Adrenal gland (tissue), 5 donors: ENCODE results near the gene ZSWIM6.

Source experiments
- POLR2A ChIP-seq, 2 donors: fragments of 450-650 bp; IDR thresholded peaks; one replicate each; pipeline ENCODE4 v1.6.1; 2017; ENCODE audit warnings: antibody characterized with exemption in 2 of 2, mild to moderate bottlenecking in 2 of 2, moderate library complexity in 1 of 2
- TF ChIP-seq, protein P1 (sequence below), 6 experiments: fragments of 450-650 bp in 4 of 6; fragments of 200-600 bp in 2 of 6; sonication (generic) in 1 of 6; IDR thresholded peaks; 1 replicate in 5 of 6; 2 replicates in 1 of 6; pipeline versions ENCODE4 v1.5.1 to v1.8.0; 2016 to 2021; ENCODE audit warnings: antibody characterized with exemption in 6 of 6, mild to moderate bottlenecking in 2 of 6, moderate library complexity in 1 of 6
- donor health status: DM: no; HTN: no; CAD: no.

DNA sequence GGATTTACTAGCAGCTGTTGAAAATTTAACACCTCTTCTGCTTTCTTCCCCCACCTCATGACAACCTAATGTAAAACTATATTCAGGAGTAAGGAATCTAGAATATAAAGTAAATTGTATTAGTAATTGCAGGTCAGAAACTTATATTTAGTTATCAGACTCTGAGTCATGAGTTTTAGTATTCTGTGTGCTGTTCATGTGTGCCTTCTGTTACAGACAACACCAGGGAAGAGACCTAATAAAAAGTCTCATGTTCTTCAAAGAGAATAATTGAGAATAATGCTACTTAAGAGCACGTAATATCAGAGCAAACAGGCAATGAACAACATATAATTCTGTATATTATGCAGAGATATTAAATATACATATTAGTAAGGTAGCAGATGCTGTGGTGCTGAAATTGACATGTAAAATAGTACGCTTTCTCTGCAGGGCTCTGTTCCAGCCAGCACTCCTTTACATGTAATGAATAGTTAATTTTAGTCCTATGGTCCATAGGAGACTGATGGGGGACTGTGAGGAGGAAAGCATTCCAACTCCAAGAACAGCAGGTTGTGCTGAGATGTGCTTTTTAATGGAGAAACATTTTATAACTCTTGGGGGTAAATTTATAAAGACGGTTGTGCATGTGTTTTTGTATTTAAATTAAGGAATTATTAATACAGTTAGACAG is 106.4 kb downstream of the ZSWIM6 start:
- TF ChIP-seq, protein P1, sequence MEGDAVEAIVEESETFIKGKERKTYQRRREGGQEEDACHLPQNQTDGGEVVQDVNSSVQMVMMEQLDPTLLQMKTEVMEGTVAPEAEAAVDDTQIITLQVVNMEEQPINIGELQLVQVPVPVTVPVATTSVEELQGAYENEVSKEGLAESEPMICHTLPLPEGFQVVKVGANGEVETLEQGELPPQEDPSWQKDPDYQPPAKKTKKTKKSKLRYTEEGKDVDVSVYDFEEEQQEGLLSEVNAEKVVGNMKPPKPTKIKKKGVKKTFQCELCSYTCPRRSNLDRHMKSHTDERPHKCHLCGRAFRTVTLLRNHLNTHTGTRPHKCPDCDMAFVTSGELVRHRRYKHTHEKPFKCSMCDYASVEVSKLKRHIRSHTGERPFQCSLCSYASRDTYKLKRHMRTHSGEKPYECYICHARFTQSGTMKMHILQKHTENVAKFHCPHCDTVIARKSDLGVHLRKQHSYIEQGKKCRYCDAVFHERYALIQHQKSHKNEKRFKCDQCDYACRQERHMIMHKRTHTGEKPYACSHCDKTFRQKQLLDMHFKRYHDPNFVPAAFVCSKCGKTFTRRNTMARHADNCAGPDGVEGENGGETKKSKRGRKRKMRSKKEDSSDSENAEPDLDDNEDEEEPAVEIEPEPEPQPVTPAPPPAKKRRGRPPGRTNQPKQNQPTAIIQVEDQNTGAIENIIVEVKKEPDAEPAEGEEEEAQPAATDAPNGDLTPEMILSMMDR (IDR thresholded peaks at IDR 0.05) = no peak
- no peak for TF ChIP-seq POLR2A (IDR thresholded peaks at IDR 0.05)
